ENCODE measurements around the gene SLC66A3.

The SLC66A3 gene

GRCh38 chr2:11157731-11158130, 2.5 kb downstream of the SLC66A3 start:
- no peak for TF ChIP-seq ZBTB7A (IDR thresholded peaks at IDR 0.05; ENCODE audit: low read depth)
- TF ChIP-seq, protein P1, sequence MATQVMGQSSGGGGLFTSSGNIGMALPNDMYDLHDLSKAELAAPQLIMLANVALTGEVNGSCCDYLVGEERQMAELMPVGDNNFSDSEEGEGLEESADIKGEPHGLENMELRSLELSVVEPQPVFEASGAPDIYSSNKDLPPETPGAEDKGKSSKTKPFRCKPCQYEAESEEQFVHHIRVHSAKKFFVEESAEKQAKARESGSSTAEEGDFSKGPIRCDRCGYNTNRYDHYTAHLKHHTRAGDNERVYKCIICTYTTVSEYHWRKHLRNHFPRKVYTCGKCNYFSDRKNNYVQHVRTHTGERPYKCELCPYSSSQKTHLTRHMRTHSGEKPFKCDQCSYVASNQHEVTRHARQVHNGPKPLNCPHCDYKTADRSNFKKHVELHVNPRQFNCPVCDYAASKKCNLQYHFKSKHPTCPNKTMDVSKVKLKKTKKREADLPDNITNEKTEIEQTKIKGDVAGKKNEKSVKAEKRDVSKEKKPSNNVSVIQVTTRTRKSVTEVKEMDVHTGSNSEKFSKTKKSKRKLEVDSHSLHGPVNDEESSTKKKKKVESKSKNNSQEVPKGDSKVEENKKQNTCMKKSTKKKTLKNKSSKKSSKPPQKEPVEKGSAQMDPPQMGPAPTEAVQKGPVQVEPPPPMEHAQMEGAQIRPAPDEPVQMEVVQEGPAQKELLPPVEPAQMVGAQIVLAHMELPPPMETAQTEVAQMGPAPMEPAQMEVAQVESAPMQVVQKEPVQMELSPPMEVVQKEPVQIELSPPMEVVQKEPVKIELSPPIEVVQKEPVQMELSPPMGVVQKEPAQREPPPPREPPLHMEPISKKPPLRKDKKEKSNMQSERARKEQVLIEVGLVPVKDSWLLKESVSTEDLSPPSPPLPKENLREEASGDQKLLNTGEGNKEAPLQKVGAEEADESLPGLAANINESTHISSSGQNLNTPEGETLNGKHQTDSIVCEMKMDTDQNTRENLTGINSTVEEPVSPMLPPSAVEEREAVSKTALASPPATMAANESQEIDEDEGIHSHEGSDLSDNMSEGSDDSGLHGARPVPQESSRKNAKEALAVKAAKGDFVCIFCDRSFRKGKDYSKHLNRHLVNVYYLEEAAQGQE (IDR thresholded peaks at IDR 0.05; ENCODE audit: low read depth) = no peak
- no peak for TF ChIP-seq NFIC (IDR thresholded peaks at IDR 0.05)
- no peak for TF ChIP-seq TAF1 (IDR thresholded peaks at IDR 0.05; ENCODE audit: low read depth)
- no peak for TF ChIP-seq RAD21 (IDR thresholded peaks at IDR 0.05; ENCODE audit: low read depth)

DNA sequence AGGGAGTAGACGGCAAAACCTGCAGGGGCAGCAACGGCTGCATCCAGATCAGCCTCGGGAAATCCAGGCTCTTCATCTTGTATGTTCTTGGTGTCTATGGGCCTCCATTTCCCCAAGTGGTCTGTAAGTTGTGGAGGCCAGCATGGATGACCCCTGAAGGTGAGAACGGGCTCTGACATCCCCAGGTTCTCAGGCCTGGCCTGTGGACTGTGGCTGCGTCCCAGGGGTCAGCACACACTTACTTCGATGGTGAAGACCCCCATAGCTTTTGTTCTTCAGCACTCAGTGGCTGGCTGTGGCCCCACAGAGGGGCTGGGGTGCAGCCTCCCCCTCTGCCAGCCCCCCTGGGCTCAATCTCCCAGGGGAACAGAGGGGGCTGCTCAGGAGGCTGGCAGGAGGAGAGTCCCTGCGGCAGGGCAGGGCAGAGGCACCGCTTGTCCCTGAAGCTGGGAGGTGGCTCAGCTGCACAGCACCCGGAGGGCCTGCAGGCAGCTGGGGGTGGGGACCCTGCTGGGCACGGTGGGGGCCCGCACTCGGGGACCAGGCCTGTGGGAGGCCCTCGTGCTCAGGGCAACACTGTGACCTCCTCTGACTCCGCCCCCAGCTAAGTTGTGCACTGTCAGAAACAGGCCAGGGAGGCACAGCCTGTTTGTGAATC, 3.8 kb downstream of the SLC66A3 start:
- TF ChIP-seq TCF12 (IDR thresholded peaks at IDR 0.05; ENCODE audit: low read depth) = no peak
- no peak for TF ChIP-seq RAD21 (IDR thresholded peaks at IDR 0.05; ENCODE audit: low read depth)
- no peak for TF ChIP-seq USF1 (IDR thresholded peaks at IDR 0.05)

- no peak for TF ChIP-seq EP300 (IDR thresholded peaks at IDR 0.05; ENCODE audit: borderline replicate concordance)
- no peak for TF ChIP-seq FOXM1 (IDR thresholded peaks at IDR 0.05; ENCODE audit: borderline replicate concordance, low read depth)
- no peak for TF ChIP-seq USF1 (IDR thresholded peaks at IDR 0.05)
- TF ChIP-seq RAD21 (IDR thresholded peaks at IDR 0.05; ENCODE audit: low read depth) = no peak
- no peak for TF ChIP-seq CEBPB (IDR thresholded peaks at IDR 0.05)
- TF ChIP-seq, protein P1 (IDR thresholded peaks at IDR 0.05; ENCODE audit: low read depth) = no peak
- TF ChIP-seq EGR1 (IDR thresholded peaks at IDR 0.05) = no peak
- TF ChIP-seq TEAD4 (IDR thresholded peaks at IDR 0.05) = no peak
- no peak for TF ChIP-seq YY1 (IDR thresholded peaks at IDR 0.05; ENCODE audit: low read depth)
- TF ChIP-seq TCF12 (IDR thresholded peaks at IDR 0.05; ENCODE audit: low read depth) = no peak
- TF ChIP-seq CREB1 (IDR thresholded peaks at IDR 0.05; ENCODE audit: low read depth) = no peak
- no peak for TF ChIP-seq TAF1 (IDR thresholded peaks at IDR 0.05; ENCODE audit: low read depth)
- TF ChIP-seq NFIC (IDR thresholded peaks at IDR 0.05) = no peak
- no peak for TF ChIP-seq ZBTB7A (IDR thresholded peaks at IDR 0.05; ENCODE audit: low read depth)
- TF ChIP-seq, protein P2, sequence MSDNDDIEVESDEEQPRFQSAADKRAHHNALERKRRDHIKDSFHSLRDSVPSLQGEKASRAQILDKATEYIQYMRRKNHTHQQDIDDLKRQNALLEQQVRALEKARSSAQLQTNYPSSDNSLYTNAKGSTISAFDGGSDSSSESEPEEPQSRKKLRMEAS (IDR thresholded peaks at IDR 0.05) = no peak
These were observed 4.4 kb downstream of the SLC66A3 start for GRCh38 chr2:11159574-11160170.

DNA sequence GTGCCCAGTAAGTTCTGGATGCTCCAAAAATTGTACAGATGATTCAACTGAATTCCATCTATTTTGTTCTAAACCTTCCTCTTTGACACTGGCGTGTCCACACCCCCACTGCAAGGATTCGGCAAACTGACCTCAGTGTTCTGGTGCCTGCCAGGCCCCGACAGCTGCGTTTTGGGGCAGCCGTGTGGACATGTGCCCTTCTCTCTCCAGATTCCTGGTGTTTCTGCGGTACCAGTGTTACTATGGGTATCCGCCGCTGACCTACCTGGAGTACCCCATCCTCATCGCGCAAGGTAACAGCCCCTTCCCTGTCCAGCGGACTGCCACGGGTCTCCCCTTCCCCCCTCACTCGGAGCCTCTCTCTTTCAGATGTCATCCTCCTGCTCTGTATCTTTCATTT, 5.0 kb downstream of the SLC66A3 start:
- TF ChIP-seq TCF12 (IDR thresholded peaks at IDR 0.05; ENCODE audit: low read depth) (no peak), USF1 (IDR thresholded peaks at IDR 0.05) (no peak), EGR1 (IDR thresholded peaks at IDR 0.05) (no peak), RAD21 (IDR thresholded peaks at IDR 0.05; ENCODE audit: low read depth) (no peak), TEAD4 (IDR thresholded peaks at IDR 0.05) (no peak), CREB1 (IDR thresholded peaks at IDR 0.05; ENCODE audit: low read depth) (no peak), FOXM1 (IDR thresholded peaks at IDR 0.05; ENCODE audit: borderline replicate concordance, low read depth) (no peak), EP300 (IDR thresholded peaks at IDR 0.05; ENCODE audit: borderline replicate concordance) (no peak), ZBTB7A (IDR thresholded peaks at IDR 0.05; ENCODE audit: low read depth) (no peak), TAF1 (IDR thresholded peaks at IDR 0.05; ENCODE audit: low read depth) (no peak), YY1 (IDR thresholded peaks at IDR 0.05; ENCODE audit: low read depth) (no peak), CEBPB (IDR thresholded peaks at IDR 0.05) (no peak), NFIC (IDR thresholded peaks at IDR 0.05) (no peak)
- TF ChIP-seq, protein P2 (IDR thresholded peaks at IDR 0.05) = no peak
- TF ChIP-seq, protein P1 (IDR thresholded peaks at IDR 0.05; ENCODE audit: low read depth) = no peak

Data from Ishikawa (cell line).